ENCODE results near the gene MICB. TPM values are rescaled to one million over a fixed set of nuclear protein-coding genes. Genes with fewer than 3 reads are reported as not detected.

MICB gene
- total and polyA plus RNA-seq, 9 of the 15 experiments (the other 6 are each of a cell fraction or from before 2014, with no cell fraction given) = 13.3 to 34.5 (median 19.8) TPM

GRCh38 chr6:31478186-31478950 lies 19.6 kb upstream of the MICB start:
- no TSS peak for BruUV-seq (replicated peaks)
- Histone ChIP-seq H3K4me3 (no peak overlapping the region), H4K20me1 (replicated peaks; ENCODE audit: control insufficient read depth, insufficient read depth, low read length) (0 out of 2 replicates have a peak, but pooled peaks cover 4% of the 10 kb centered on the region), H3K9me3 (replicated peaks; ENCODE audit: control insufficient read depth, insufficient read depth, low read depth, low read length) (no peaks in the 10 kb centered on the region), H3K4me1 (replicated peaks in 1 of 2; ENCODE audit: control insufficient read depth in 2 of 2, insufficient read depth in 2 of 2, low read length in 2 of 2) (no peaks in the 10 kb centered on the region; a peak in 1 of 5 replicates), H3K36me3 (ENCODE audit: control insufficient read depth, insufficient read depth, low read length) (no peaks in the 10 kb centered on the region), H3K27ac (ENCODE audit: extremely low read depth, low read depth, low read length) (no peak overlapping the region), H3K4me2 (ENCODE audit: insufficient read depth, low read length) (no peak overlapping the region), H3K27me3 (ENCODE audit: control insufficient read depth in 2 of 2, insufficient read depth in 2 of 2, low read length in 2 of 2) (peaks cover 32 to 63% of the 10 kb centered on the region in 2 experiments; a peak in 4 of 5 replicates), H3K9me1 (ENCODE audit: control insufficient read depth, insufficient read depth, low read length) (no peaks in the 10 kb centered on the region), H2AFZ (ENCODE audit: low read depth, low read length) (no peak overlapping the region), H3K79me2 (ENCODE audit: control insufficient read depth, insufficient read depth, low read length) (no peaks in the 10 kb centered on the region), H3K9ac (ENCODE audit: insufficient read depth in 1 of 2, low read depth in 2 of 2, low read length in 2 of 2) (no peak overlapping the region)
- ATAC-seq (no peak), DNase-seq (ENCODE audit: extremely low read depth in 1 of 4, low spot score in 3 of 4) (no peak), FAIRE-seq (no peak)
- ChIA-PET CTCF (ENCODE audit: low intra/inter-chr PET ratio) (no interaction called here), POLR2A (interaction anchor here (0.8 to 1.6 kb wide), 4 partner anchors 9 to 74 kb away, joined by 3 to 5 read pairs (median 4); partner anchors contain the start of gene DDX39B)
- in situ Hi-C loops (cut with MboI) (no loop called here), intact Hi-C loops (cut with micrococcal nuclease) (no loop called here)
- 0% methylated on average over 3 of the region's 3 CpGs for WGBS (ENCODE audit: insufficient coverage, low coverage, missing lambda C conversion rate)
- TF ChIP-seq CEBPZ (IDR thresholded peaks at IDR 0.05; ENCODE audit: borderline replicate concordance, low read depth, low read length) (no peak), FOXO4 (CRISPR knock-in tag; IDR thresholded peaks at IDR 0.05) (no peak)

All from K562 (cell line).